Tibial artery (tissue), 4 donors: Measurements from ENCODE around the gene PRDM10.

Source experiments
- DNase-seq, 2 donors: peaks; one replicate each; pipeline ENCODE4 v3.0.0-alpha.2; 2019
- H3K27ac ChIP-seq, 2 donors: fragments of 200-600 bp; sonication (generic) in 1 of 2; 1 replicate in 1 of 2; 2 replicates in 1 of 2; pipeline ENCODE4 v1.5.1; 2018 to 2019; ENCODE audit warnings: mild to moderate bottlenecking in 1 of 2
- H3K27me3 ChIP-seq, 2 donors: fragments of 200-600 bp; sonication (generic) in 1 of 2; one replicate each; pipeline versions ENCODE4 v1.5.1 to v1.6.0; 2016 to 2019
- H3K36me3 ChIP-seq, 3 donors: fragments of 200-600 bp; sonication (generic) in 2 of 3; one replicate each; pipeline ENCODE4 v1.5.1; 2016 to 2019; ENCODE audit warnings: mild to moderate bottlenecking in 2 of 3
- H3K4me1 ChIP-seq, 4 donors: fragments of 200-600 bp; sonication (generic) in 2 of 4; 1 replicate in 3 of 4; 2 replicates in 1 of 4; pipeline ENCODE4 v1.5.1; 2016 to 2019
- H3K4me3 ChIP-seq, 2 donors: fragments of 200-600 bp; sonication (generic) in 1 of 2; 1 replicate in 1 of 2; 2 replicates in 1 of 2; pipeline ENCODE4 v1.5.1; 2018 to 2019; ENCODE audit warnings: mild to moderate bottlenecking in 2 of 2
- H3K9me3 ChIP-seq, 3 donors: fragments of 200-600 bp; sonication (generic) in 1 of 3; one replicate each; pipeline ENCODE4 v1.5.1; 2016 to 2019
- CTCF ChIP-seq, 2 experiments: fragments of 200-600 bp in 1 of 2; fragments of 450-650 bp in 1 of 2; IDR thresholded peaks; one replicate each; pipeline ENCODE4 v1.5.1; 2017 to 2019; ENCODE audit warnings: antibody characterized with exemption in 2 of 2, mild to moderate bottlenecking in 1 of 2, moderate library complexity in 1 of 2
- intact Hi-C: fragments of 100-400 bp; cut with DNase I; formaldehyde crosslinking; loops from one replicate; pipeline ENCODE4 v1.15.0; 2023; ENCODE audit warnings: low total_unique reads

The PRDM10 gene

DNA sequence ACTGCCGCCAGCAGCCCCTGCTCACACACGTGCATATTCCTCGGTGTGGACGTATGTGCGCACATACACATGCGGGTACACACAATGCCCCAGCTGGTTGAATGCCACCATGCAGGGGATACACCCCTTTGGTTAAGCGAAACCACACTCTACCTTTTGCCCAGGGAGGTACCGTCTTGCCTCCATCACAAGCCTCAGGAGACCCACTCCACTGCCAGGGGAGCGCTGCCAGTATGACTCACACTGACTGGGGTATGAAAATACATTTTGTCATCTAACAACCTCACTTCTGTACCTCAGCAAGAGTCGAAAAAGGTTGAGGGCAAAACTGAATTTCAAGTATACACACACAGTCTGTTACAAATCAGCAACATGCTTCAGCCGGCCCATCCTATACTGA lies 147.5 kb downstream of the PRDM10 start:
- Histone ChIP-seq H3K36me3 (peaks cover 7 to 18% (median 8%) of the 10 kb centered on the region in 3 donors), H3K27ac (no peak overlapping the region), H3K27me3 (no peaks in the 10 kb centered on the region), H3K9me3 (no peaks in the 10 kb centered on the region), H3K4me3 (no peak overlapping the region), H3K4me1 (no peaks in the 10 kb centered on the region)
- no peak for TF ChIP-seq CTCF (IDR thresholded peaks at IDR 0.05)
- DNase-seq: no peak
- intact Hi-C loops: no loop called here

DNA sequence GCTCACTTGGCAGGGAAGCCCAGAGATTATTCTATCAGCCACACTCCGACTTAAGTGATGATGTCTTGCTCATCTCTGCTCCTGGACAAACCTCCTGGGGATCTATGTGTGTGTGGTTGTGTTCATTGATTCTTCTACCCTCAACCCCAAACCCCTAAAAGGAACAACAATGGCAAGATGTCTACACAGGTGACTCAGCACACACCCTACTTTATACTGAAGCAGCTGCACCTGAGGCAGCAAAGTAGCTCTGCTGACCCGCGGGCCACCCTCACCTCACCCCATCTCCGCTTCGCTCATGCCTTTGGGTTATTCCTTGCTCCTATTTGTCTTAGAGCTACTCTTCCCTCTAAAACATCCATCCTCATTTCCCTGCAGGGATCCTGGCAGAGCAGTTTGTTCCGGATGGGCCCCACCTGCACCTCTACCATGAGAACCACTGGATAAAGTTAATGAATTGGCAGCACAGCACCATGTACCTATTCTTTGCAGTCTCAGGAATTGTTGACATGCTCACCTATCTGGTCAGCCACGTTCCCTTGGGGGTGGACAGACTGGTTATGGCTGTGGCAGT lies 148.3 kb downstream of the PRDM10 start:
- Histone ChIP-seq H3K4me3 (no peak overlapping the region), H3K4me1 (no peaks in the 10 kb centered on the region), H3K27ac (no peak overlapping the region), H3K9me3 (no peaks in the 10 kb centered on the region), H3K27me3 (no peaks in the 10 kb centered on the region), H3K36me3 (peaks cover 0 to 13% (median 0%) of the 10 kb centered on the region in 3 donors)
- no peak for TF ChIP-seq CTCF (IDR thresholded peaks at IDR 0.05)
- DNase-seq: no peak
- intact Hi-C loops: no loop called here

DNA sequence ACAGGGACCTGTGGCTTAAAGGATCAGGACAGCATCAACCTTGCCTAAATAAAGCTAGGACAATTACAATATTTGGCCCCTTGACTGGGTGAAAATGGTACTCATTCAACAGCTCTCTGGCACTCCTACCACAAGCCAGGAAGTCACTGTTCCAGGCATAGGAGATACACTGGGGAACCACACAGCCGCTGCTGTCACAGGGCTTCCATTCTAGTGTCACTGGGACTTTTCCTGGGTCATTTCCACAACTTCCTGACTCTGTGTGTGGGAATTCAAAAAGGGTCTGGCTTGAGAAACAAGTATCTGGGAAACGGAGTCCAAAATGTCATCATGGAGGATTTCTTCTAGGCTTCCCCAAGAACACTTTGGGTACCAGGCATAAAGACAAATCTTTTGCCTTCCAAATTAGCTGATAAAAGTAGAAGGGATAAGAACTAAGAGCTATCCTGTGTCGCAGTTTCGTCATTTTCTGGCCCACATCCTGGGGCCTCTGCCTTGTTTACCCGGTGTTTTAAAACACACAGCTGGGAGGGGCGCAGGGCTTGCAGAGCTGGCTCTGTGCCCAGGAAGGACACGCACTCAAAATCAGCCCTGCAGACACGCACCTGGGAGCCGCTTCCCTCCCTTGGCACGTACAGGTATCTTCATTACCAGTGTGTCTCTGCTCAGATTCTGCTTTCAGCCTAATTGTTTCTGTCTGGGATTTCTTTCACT lies 149.0 kb downstream of the PRDM10 start:
- no peaks in the 10 kb centered on the region for H3K4me1 ChIP-seq
- H3K36me3 ChIP-seq: peaks cover 0 to 9% (median 0%) of the 10 kb centered on the region in 3 donors
- H3K27me3 ChIP-seq: no peaks in the 10 kb centered on the region
- no peaks in the 10 kb centered on the region for H3K9me3 ChIP-seq
- intact Hi-C loops: no loop called here
- no peak for TF ChIP-seq CTCF (IDR thresholded peaks at IDR 0.05)
- no peak for DNase-seq
- H3K4me3 ChIP-seq: no peak overlapping the region
- no peak overlapping the region for H3K27ac ChIP-seq

DNA sequence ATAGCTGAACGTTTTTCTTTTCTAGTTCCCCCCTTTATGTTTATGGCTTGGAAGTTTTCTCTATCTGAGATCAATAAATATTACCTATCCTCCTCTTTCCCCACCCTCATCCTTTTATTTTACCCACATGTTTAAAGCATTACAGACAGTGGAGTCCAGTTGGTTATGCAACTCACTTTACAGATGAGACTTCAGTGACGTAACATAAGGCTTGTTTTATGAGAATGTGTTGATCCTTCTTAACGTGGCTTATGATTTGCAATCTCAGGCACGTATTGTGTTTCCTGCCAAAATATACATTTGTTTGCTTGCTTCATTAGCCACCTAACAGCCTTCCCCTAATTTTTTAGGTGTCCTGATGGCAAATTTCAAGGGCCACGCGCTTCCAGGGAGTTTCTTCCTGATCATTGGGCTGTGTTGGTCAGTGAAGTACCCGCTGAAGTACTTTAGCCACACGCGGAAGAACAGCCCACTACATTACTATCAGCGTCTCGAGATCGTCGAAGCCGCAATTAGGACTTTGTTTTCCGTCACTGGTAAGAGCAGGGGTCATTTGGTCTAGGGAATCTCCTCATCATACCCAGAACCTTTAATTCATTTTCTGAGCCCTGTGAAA lies 150.4 kb downstream of the PRDM10 start:
- no peak overlapping the region for H3K4me3 ChIP-seq
- no peak for TF ChIP-seq CTCF (IDR thresholded peaks at IDR 0.05)
- no peak for DNase-seq
- H3K27me3 ChIP-seq: no peaks in the 10 kb centered on the region
- no peaks in the 10 kb centered on the region for H3K9me3 ChIP-seq
- no peaks in the 10 kb centered on the region for H3K36me3 ChIP-seq
- intact Hi-C loops: no loop called here
- H3K4me1 ChIP-seq: no peaks in the 10 kb centered on the region
- no peak overlapping the region for H3K27ac ChIP-seq
